ENCODE data around the gene CUL2. TPM values are rescaled to one million over a fixed set of nuclear protein-coding genes. Genes with fewer than 3 reads are reported as not detected.

Gene CUL2
- total and polyA plus RNA-seq, 10 of the 15 experiments (the other 5 are each of a cell fraction or from before 2014, with no cell fraction given), result 11.9 to 56.5 (median 33.2) TPM

DNA sequence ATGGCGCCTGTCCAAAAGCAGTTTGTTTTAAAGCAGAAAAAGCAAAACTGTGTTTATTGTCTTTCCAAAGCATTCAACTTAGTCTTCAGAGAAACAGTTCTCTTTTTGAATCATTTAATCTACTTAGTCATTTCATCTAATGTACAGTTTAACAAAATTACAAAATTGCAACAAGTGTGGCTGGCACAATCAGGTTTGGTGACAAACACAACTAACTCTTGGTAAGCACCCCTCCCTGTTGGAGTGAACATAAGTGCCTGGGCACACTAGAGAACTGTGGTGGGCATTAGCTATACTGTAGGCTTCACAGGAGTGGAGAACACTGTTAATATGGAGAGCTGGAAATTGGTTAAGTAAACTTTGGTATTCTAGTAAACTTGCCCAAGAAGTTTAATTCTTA is 43.4 kb upstream of the CUL2 start:
- in situ Hi-C loops (cut with MboI), result no loop called here
- Histone ChIP-seq H3K27me3 (replicated peaks in 1 of 2; ENCODE audit: control insufficient read depth in 2 of 2, insufficient read depth in 2 of 2, low read length in 1 of 2) (no peaks in the 10 kb centered on the region), H3K9me3 (replicated peaks; ENCODE audit: control insufficient read depth, insufficient read depth, low read length) (no peaks in the 10 kb centered on the region), H3K4me1 (ENCODE audit: control insufficient read depth, insufficient read depth, low read length) (peaks cover 28% of the 10 kb centered on the region), H3K9ac (ENCODE audit: control insufficient read depth, insufficient read depth, low read length) (peak overlapping the region; percentile 37; the same call in 1 of the 2 replicates), H3K36me3 (ENCODE audit: control insufficient read depth in 2 of 2, insufficient read depth in 2 of 2, low read length in 1 of 2) (no peaks in the 10 kb centered on the region), H3K27ac (ENCODE audit: control insufficient read depth, insufficient read depth) (peak overlapping the region; percentile 99), H2AFZ (ENCODE audit: control insufficient read depth, low read depth, low read length) (no peak overlapping the region), H3K79me2 (ENCODE audit: control insufficient read depth, insufficient read depth, low read length) (peaks cover 89% of the 10 kb centered on the region), H3K4me2 (ENCODE audit: control insufficient read depth, insufficient read depth) (peak overlapping the region; percentile 58), H3K4me3 (peak overlapping the region; percentile 62), H4K20me1 (ENCODE audit: control insufficient read depth, insufficient read depth) (no peaks in the 10 kb centered on the region)
- SMC1A ChIA-PET (ENCODE audit: uncharacterized antibody, unreplicated experiment), result interaction anchor here (0.7 to 4.6 kb wide), 5 partner anchors 15 to 370 kb away, joined by 3 to 37 read pairs (median 8); no protein-coding TSS in a partner anchor
- 92% methylated on average over 1 of the region's 1 CpG for WGBS (ENCODE audit: insufficient coverage, insufficient replicate concordance, low lambda C conversion rate, missing lambda C conversion rate)
- intact Hi-C loops (cut with micrococcal nuclease; ENCODE audit: unreplicated experiment), result no loop called here
- no peak for DNase-seq (ENCODE audit: low read depth, low spot score)
- RAD21 ChIA-PET (ENCODE audit: unreplicated experiment), result interaction anchor here (0.7 to 12.2 kb wide), 6 partner anchors 15 to 491 kb away, joined by 3 to 201 read pairs (median 4); no protein-coding TSS in a partner anchor
- ATAC-seq, result no peak
- TF ChIP-seq SREBF2 (IDR thresholded peaks at IDR 0.05; ENCODE audit: low read length), result no peak
- no peak for TF ChIP-seq NBN (IDR thresholded peaks at IDR 0.05)
- TF ChIP-seq JUND (IDR thresholded peaks at IDR 0.05; ENCODE audit: low read depth, low read length), result no peak
- TF ChIP-seq IRF4 (IDR thresholded peaks at IDR 0.05; ENCODE audit: low read depth, low read length), result no peak
- TF ChIP-seq NR2C1 (IDR thresholded peaks at IDR 0.05), result no peak
- CTCF ChIA-PET, result interaction anchor here (0.5 to 14.2 kb wide), 6 partner anchors 9 to 139 kb away, joined by 3 to 185 read pairs (median 4); no protein-coding TSS in a partner anchor
- FAIRE-seq, result no peak
- POLR2A ChIA-PET, result interaction anchor here (0.7 to 3.9 kb wide), 4 partner anchors 16 to 62 kb away, joined by 3 to 29 read pairs (median 10); no protein-coding TSS in a partner anchor
- no TSS peak for BruUV-seq (replicated peaks)

DNA sequence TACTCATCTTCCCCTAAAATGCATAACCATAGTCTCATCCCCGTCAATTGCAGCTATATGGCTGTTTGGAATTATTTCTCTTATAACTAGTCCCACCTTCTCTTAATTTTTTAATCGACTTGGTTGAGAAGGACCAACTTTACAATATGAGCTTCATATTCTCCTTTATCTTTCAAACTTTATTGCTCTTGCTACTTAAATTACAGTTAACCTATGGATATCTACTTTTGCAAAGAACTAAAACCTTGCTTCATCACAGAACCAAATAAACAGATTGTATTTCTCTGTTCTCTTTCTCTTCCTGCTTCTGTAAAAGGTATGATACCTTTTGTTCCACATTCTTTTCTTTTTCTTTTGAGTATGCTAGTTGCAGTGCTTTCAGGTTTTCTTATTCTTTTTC is 42.6 kb upstream of the CUL2 start:
- H3K27ac ChIP-seq (ENCODE audit: control insufficient read depth, insufficient read depth), result peak overlapping the region; percentile 99

More for the DNA sequence above, 42.6 kb upstream of the CUL2 start:
- Histone ChIP-seq H3K79me2 (ENCODE audit: control insufficient read depth, insufficient read depth, low read length) (peaks cover 89% of the 10 kb centered on the region), H3K9ac (ENCODE audit: control insufficient read depth, insufficient read depth, low read length) (peak overlapping the region; percentile 100), H3K4me3 (peak overlapping the region; percentile 62), H3K27me3 (replicated peaks in 1 of 2; ENCODE audit: control insufficient read depth in 2 of 2, insufficient read depth in 2 of 2, low read length in 1 of 2) (no peaks in the 10 kb centered on the region), H3K4me2 (ENCODE audit: control insufficient read depth, insufficient read depth) (peak overlapping the region; percentile 58), H3K4me1 (ENCODE audit: control insufficient read depth, insufficient read depth, low read length) (peaks cover 28% of the 10 kb centered on the region), H2AFZ (ENCODE audit: control insufficient read depth, low read depth, low read length) (no peak overlapping the region; the same call in 1 of the 2 replicates), H3K36me3 (ENCODE audit: control insufficient read depth in 2 of 2, insufficient read depth in 2 of 2, low read length in 1 of 2) (no peaks in the 10 kb centered on the region), H3K9me3 (replicated peaks; ENCODE audit: control insufficient read depth, insufficient read depth, low read length) (no peaks in the 10 kb centered on the region), H4K20me1 (ENCODE audit: control insufficient read depth, insufficient read depth) (no peaks in the 10 kb centered on the region)
- no TSS peak for BruUV-seq (replicated peaks)
- SMC1A ChIA-PET (ENCODE audit: uncharacterized antibody, unreplicated experiment), result interaction anchor here (0.6 to 5.7 kb wide), 15 partner anchors 10 to 141 kb away, joined by 3 to 50 read pairs (median 4); no protein-coding TSS in a partner anchor
- TF ChIP-seq SUZ12 (IDR thresholded peaks at IDR 0.05; ENCODE audit: unreplicated experiment), result no peak
- TF ChIP-seq, protein P1, sequence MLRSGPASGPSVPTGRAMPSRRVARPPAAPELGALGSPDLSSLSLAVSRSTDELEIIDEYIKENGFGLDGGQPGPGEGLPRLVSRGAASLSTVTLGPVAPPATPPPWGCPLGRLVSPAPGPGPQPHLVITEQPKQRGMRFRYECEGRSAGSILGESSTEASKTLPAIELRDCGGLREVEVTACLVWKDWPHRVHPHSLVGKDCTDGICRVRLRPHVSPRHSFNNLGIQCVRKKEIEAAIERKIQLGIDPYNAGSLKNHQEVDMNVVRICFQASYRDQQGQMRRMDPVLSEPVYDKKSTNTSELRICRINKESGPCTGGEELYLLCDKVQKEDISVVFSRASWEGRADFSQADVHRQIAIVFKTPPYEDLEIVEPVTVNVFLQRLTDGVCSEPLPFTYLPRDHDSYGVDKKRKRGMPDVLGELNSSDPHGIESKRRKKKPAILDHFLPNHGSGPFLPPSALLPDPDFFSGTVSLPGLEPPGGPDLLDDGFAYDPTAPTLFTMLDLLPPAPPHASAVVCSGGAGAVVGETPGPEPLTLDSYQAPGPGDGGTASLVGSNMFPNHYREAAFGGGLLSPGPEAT (IDR thresholded peaks at IDR 0.05; ENCODE audit: low read depth), result no peak
- TF ChIP-seq, protein P2, sequence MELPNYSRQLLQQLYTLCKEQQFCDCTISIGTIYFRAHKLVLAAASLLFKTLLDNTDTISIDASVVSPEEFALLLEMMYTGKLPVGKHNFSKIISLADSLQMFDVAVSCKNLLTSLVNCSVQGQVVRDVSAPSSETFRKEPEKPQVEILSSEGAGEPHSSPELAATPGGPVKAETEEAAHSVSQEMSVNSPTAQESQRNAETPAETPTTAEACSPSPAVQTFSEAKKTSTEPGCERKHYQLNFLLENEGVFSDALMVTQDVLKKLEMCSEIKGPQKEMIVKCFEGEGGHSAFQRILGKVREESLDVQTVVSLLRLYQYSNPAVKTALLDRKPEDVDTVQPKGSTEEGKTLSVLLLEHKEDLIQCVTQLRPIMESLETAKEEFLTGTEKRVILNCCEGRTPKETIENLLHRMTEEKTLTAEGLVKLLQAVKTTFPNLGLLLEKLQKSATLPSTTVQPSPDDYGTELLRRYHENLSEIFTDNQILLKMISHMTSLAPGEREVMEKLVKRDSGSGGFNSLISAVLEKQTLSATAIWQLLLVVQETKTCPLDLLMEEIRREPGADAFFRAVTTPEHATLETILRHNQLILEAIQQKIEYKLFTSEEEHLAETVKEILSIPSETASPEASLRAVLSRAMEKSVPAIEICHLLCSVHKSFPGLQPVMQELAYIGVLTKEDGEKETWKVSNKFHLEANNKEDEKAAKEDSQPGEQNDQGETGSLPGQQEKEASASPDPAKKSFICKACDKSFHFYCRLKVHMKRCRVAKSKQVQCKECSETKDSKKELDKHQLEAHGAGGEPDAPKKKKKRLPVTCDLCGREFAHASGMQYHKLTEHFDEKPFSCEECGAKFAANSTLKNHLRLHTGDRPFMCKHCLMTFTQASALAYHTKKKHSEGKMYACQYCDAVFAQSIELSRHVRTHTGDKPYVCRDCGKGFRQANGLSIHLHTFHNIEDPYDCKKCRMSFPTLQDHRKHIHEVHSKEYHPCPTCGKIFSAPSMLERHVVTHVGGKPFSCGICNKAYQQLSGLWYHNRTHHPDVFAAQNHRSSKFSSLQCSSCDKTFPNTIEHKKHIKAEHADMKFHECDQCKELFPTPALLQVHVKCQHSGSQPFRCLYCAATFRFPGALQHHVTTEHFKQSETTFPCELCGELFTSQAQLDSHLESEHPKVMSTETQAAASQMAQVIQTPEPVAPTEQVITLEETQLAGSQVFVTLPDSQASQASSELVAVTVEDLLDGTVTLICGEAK (IDR thresholded peaks at IDR 0.05; ENCODE audit: borderline replicate concordance), result peak; percentile 54; the same call in 1 of the 2 replicates
- FAIRE-seq (no peak), ATAC-seq (no peak), DNase-seq (ENCODE audit: low read depth, low spot score) (no peak)
- RAD21 ChIA-PET (ENCODE audit: unreplicated experiment), result interaction anchor here (0.6 to 12.2 kb wide), 8 partner anchors 11 to 350 kb away, joined by 3 to 201 read pairs (median 4); no protein-coding TSS in a partner anchor
- POLR2A ChIA-PET, result interaction anchor here (0.9 to 3.9 kb wide), 5 partner anchors 17 to 85 kb away, joined by 3 to 29 read pairs (median 4); no protein-coding TSS in a partner anchor
- 37% methylated on average over 2 of the region's 2 CpGs for WGBS (ENCODE audit: insufficient coverage, insufficient replicate concordance, low lambda C conversion rate, missing lambda C conversion rate)
- CTCF ChIA-PET, result interaction anchor here (0.6 to 14.2 kb wide), 6 partner anchors 16 to 374 kb away, joined by 3 to 185 read pairs (median 4); no protein-coding TSS in a partner anchor
- intact Hi-C loops (cut with micrococcal nuclease; ENCODE audit: unreplicated experiment) (loop anchor here (1.0 kb wide), 2 partner anchors 17 to 64 kb away; no protein-coding TSS in a partner anchor), in situ Hi-C loops (cut with MboI) (no loop called here)

Measured in GM12878 (cell line).